Liver (tissue), 9 donors: Measurements from ENCODE around the gene KANSL1. TPM values are rescaled to one million over a fixed set of nuclear protein-coding genes. Genes with fewer than 3 reads are reported as not detected.
"Not testable (repeated sequence)": the region's sequence is repeated elsewhere in the genome, so short reads cannot be mapped to it uniquely, and the experiment has no call there.

Experiments used
- DNase-seq: peaks from one replicate; pipeline ENCODE4 v3.0.0-alpha.2; 2017; ENCODE audit warnings: low spot score
- H3K27ac ChIP-seq, 2 donors: one replicate each; pipeline ENCODE4 v1.7.0; 2013; ENCODE audit warnings: inconsistent platforms in 2 of 2, low read length in 2 of 2, control low read depth in 1 of 2, low read depth in 1 of 2, mild to moderate bottlenecking in 1 of 2
- H3K27me3 ChIP-seq, 4 donors: one replicate each; pipeline versions ENCODE4 v1.6.1 to v1.7.0; 2013; ENCODE audit warnings: low read length in 3 of 4, inconsistent platforms in 1 of 4, mild to moderate bottlenecking in 1 of 4, moderate library complexity in 1 of 4; ENCODE audit not compliant: control insufficient read depth in 4 of 4, insufficient read depth in 4 of 4
- H3K36me3 ChIP-seq, 4 donors: one replicate each; pipeline versions ENCODE4 v1.6.1 to v1.7.0; 2013; ENCODE audit warnings: low read length in 3 of 4, mild to moderate bottlenecking in 3 of 4, low read depth in 1 of 4, moderate library complexity in 1 of 4; ENCODE audit not compliant: control insufficient read depth in 4 of 4, insufficient read depth in 3 of 4
- H3K4me1 ChIP-seq, 4 donors: one replicate each; pipeline versions ENCODE4 v1.6.1 to v1.7.0; 2013; ENCODE audit warnings: low read length in 3 of 4, mild to moderate bottlenecking in 3 of 4, moderate library complexity in 1 of 4; ENCODE audit not compliant: control insufficient read depth in 4 of 4, insufficient read depth in 4 of 4
- H3K4me3 ChIP-seq, 3 donors: one replicate each; pipeline versions ENCODE4 v1.6.1 to v1.7.0; 2013; ENCODE audit warnings: low read length in 3 of 3, control low read depth in 1 of 3, low read depth in 1 of 3, mild to moderate bottlenecking in 1 of 3
- H3K9ac ChIP-seq, 2 donors: one replicate each; pipeline ENCODE4 v1.7.0; 2013; ENCODE audit warnings: low read length in 2 of 2, mild to moderate bottlenecking in 2 of 2, moderate library complexity in 2 of 2, control low read depth in 1 of 2, low read depth in 1 of 2
- H3K9me3 ChIP-seq, 4 donors: one replicate each; pipeline versions ENCODE4 v1.6.1 to v1.7.0; 2013; ENCODE audit warnings: low read length in 3 of 4; ENCODE audit not compliant: control insufficient read depth in 4 of 4
- EGR1 ChIP-seq, 2 donors: IDR thresholded peaks; 2 replicates each; pipeline ENCODE4 v1.6.1; 2016 to 2018; ENCODE audit warnings: antibody characterized with exemption in 2 of 2, low read depth in 2 of 2
- FOXA1 ChIP-seq: IDR thresholded peaks from 2 replicates; pipeline ENCODE4 v1.6.1; 2016; ENCODE audit warnings: antibody characterized with exemption
- HNF4A ChIP-seq, 2 donors: conservative IDR thresholded peaks; 2 replicates each; pipeline ENCODE4 v1.6.1; 2016; ENCODE audit warnings: antibody characterized with exemption in 2 of 2, mild to moderate bottlenecking in 2 of 2
- HNF4G ChIP-seq: IDR thresholded peaks from 2 replicates; pipeline ENCODE4 v1.6.1; 2016; ENCODE audit warnings: antibody characterized with exemption
- JUND ChIP-seq, 2 donors: IDR thresholded peaks; 2 replicates each; pipeline ENCODE4 v1.6.1; 2016; ENCODE audit warnings: antibody characterized with exemption in 2 of 2
- MAX ChIP-seq: IDR thresholded peaks from 2 replicates; pipeline ENCODE4 v1.6.1; 2016; ENCODE audit warnings: antibody characterized with exemption
- NR2F2 ChIP-seq: IDR thresholded peaks from 2 replicates; pipeline ENCODE4 v1.6.1; 2016; ENCODE audit warnings: antibody characterized with exemption
- RAD21 ChIP-seq, 2 donors: IDR thresholded peaks; 2 replicates each; pipeline ENCODE4 v1.6.1; 2016; ENCODE audit warnings: antibody characterized with exemption in 2 of 2, mild to moderate bottlenecking in 2 of 2
- RXRA ChIP-seq, 2 donors: IDR thresholded peaks; 2 replicates each; pipeline ENCODE4 v1.6.1; 2017 to 2018; ENCODE audit warnings: antibody characterized with exemption in 2 of 2, mild to moderate bottlenecking in 1 of 2
- SP1 ChIP-seq: IDR thresholded peaks from 2 replicates; pipeline ENCODE4 v1.6.1; 2018; ENCODE audit warnings: antibody characterized with exemption, mild to moderate bottlenecking
- TAF1 ChIP-seq: conservative IDR thresholded peaks from 2 replicates; pipeline ENCODE4 v1.6.1; 2016; ENCODE audit warnings: antibody characterized with exemption, mild to moderate bottlenecking
- YY1 ChIP-seq: IDR thresholded peaks from 2 replicates; pipeline ENCODE4 v1.6.1; 2016; ENCODE audit warnings: antibody characterized with exemption, mild to moderate bottlenecking
- WGBS: extraction: QIAGEN DNeasy Blood & Tissue Kit; methylation state at CpG from one replicate; pipeline ENCODE4 v1.1.7; 2013; 5-methylcytosine and 5-hydroxymethylcytosine counted together
- polyA plus RNA-seq, 2 donors: library from polyadenylated mRNA; stranded (reverse) in 1 of 2; unstranded in 1 of 2; fragments of 200-250 nt in 1 of 2; fragments of >200 nt in 1 of 2; fragmentation: Nextera tagmentation in 1 of 2; extraction: Ambion mirVana in 1 of 2; gene quantifications; one replicate each; pipeline versions ENCODE4 v1.2.1 to v1.2.3, GENCODE V29; 2013 to 2015
- total RNA-seq, 2 donors: library from RNA; depleted of rRNA; stranded (reverse); fragments of >200 nt; gene quantifications; one replicate each; pipeline ENCODE4 v1.2.3, GENCODE V29; 2014
- TF ChIP-seq, protein P1 (sequence below): fragments of 150-350 bp; IDR thresholded peaks from 2 replicates; pipeline ENCODE4 v1.5.1; 2017; ENCODE audit warnings: improper control_type of control experiment, low read depth, low read length; ENCODE audit not compliant: missing input control
- TF ChIP-seq, protein P2 (sequence below): IDR thresholded peaks from 2 replicates; pipeline ENCODE4 v1.6.1; 2016; ENCODE audit warnings: antibody characterized with exemption
- TF ChIP-seq, protein P3 (sequence below): IDR thresholded peaks from 2 replicates; pipeline ENCODE4 v1.6.1; 2016; ENCODE audit warnings: antibody characterized with exemption
- donor health status: healthy.
- donor health status: healthy.
- donor health status: healthy.
- donor health status: healthy.
- donor health status: healthy.

Gene KANSL1
- total and polyA plus RNA-seq, 4 donors: 5.5 to 86.3 (median 24.0) TPM

DNA sequence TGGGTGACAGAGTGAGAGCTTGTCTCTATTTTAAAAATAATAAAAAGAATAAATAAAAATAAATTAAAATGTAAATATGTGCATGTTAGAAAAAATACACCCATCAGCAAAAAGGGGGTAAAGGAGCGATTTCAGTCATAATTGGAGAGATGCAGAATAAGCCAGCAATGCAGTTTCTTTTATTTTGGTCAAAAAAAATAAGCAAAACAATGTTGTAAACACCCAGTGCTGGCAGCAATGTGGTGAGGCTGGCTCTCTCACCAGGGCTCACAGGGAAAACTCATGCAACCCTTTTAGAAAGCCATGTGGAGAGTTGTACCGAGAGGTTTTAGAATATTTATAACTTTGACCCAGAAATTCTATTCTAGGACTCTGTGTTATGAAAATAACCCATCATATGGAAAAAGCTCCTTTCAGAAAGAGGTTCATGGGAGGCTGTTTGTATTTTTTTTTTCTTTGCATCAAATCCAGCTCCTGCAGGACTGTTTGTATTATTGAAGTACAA lies 185.7 kb downstream of the KANSL1 start:
- peaks cover 5 to 19% (median 12%) of the 10 kb centered on the region in 4 donors for H3K4me1 ChIP-seq
- WGBS: 89% methylated on average over 2 of the region's 2 CpGs
- no peak overlapping the region for H3K27ac ChIP-seq
- H3K27me3 ChIP-seq: no peaks in the 10 kb centered on the region
- no peaks in the 10 kb centered on the region for H3K36me3 ChIP-seq
- TF ChIP-seq NR2F2: no peak
- no peak for TF ChIP-seq YY1
- TF ChIP-seq, protein P1, sequence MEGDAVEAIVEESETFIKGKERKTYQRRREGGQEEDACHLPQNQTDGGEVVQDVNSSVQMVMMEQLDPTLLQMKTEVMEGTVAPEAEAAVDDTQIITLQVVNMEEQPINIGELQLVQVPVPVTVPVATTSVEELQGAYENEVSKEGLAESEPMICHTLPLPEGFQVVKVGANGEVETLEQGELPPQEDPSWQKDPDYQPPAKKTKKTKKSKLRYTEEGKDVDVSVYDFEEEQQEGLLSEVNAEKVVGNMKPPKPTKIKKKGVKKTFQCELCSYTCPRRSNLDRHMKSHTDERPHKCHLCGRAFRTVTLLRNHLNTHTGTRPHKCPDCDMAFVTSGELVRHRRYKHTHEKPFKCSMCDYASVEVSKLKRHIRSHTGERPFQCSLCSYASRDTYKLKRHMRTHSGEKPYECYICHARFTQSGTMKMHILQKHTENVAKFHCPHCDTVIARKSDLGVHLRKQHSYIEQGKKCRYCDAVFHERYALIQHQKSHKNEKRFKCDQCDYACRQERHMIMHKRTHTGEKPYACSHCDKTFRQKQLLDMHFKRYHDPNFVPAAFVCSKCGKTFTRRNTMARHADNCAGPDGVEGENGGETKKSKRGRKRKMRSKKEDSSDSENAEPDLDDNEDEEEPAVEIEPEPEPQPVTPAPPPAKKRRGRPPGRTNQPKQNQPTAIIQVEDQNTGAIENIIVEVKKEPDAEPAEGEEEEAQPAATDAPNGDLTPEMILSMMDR: no peak
- TF ChIP-seq HNF4A (conservative IDR thresholded peaks at IDR 0.05): no peak
- no peak for TF ChIP-seq SP1
- no peak for DNase-seq
- H3K4me3 ChIP-seq: no peak overlapping the region
- H3K9me3 ChIP-seq: no peaks in the 10 kb centered on the region
- H3K9ac ChIP-seq: no peak overlapping the region

- not testable (repeated sequence) for H3K36me3 ChIP-seq, H3K27ac ChIP-seq, DNase-seq
Measured at GRCh38 chr17:46006082-46006481, 187.1 kb downstream of the KANSL1 start.

GRCh38 chr17:46003907-46004748 lies 189.1 kb downstream of the KANSL1 start:
- Histone ChIP-seq H3K9ac (no peak overlapping the region), H3K27me3 (no peaks in the 10 kb centered on the region), H3K4me3 (no peak overlapping the region), H3K9me3 (no peaks in the 10 kb centered on the region), H3K27ac (no peak overlapping the region), H3K36me3 (no peaks in the 10 kb centered on the region), H3K4me1 (peaks cover 5 to 19% (median 12%) of the 10 kb centered on the region in 4 donors)
- WGBS: 21% methylated on average over 6 of the region's 6 CpGs
- TF ChIP-seq RXRA (IDR thresholded peaks at IDR 0.05) (peak in 1 of 2 donors; percentile 28), HNF4A (conservative IDR thresholded peaks at IDR 0.05) (peak in 1 of 2 donors; percentile 50), MAX (no peak), EGR1 (IDR thresholded peaks at IDR 0.05; ENCODE audit: low read depth in 2 of 2) (no peak)
- DNase-seq: peak; percentile 39

More at GRCh38 chr17:46006082-46006481, 187.1 kb downstream of the KANSL1 start:
- not testable (repeated sequence) for H3K9ac ChIP-seq, H3K27me3 ChIP-seq, H3K4me3 ChIP-seq, H3K9me3 ChIP-seq
- H3K4me1 ChIP-seq: peaks cover 5 to 19% (median 12%) of the 10 kb centered on the region in 4 donors
- WGBS: 97% methylated on average over 1 of the region's 1 CpG

DNA sequence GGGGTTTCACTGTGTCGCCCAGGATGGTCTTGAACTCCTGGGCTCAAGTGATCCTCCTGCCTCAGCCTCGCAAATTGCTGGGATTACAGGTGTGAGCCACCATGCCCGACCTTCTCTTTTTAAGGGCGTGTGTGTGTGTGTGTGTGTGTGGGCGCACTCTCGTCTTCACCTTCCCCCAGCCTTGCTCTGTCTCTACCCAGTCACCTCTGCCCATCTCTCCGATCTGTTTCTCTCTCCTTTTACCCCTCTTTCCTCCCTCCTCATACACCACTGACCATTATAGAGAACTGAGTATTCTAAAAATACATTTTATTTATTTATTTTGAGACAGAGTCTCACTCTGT lies 190.3 kb downstream of the KANSL1 start:
- H3K4me3 ChIP-seq: no peak overlapping the region
- DNase-seq: no peak
- no peaks in the 10 kb centered on the region for H3K36me3 ChIP-seq
- 72% methylated on average over 7 of the region's 7 CpGs for WGBS
- no peaks in the 10 kb centered on the region for H3K9me3 ChIP-seq
- peaks cover 5 to 19% (median 12%) of the 10 kb centered on the region in 4 donors for H3K4me1 ChIP-seq
- H3K27me3 ChIP-seq: no peaks in the 10 kb centered on the region
- no peak overlapping the region for H3K27ac ChIP-seq
- H3K9ac ChIP-seq: no peak overlapping the region
- TF ChIP-seq FOXA1 (no peak), RAD21 (IDR thresholded peaks at IDR 0.05) (no peak), YY1 (no peak), HNF4G (no peak), JUND (IDR thresholded peaks at IDR 0.05) (no peak), MAX (no peak), EGR1 (IDR thresholded peaks at IDR 0.05; ENCODE audit: low read depth in 2 of 2) (no peak), NR2F2 (no peak), RXRA (IDR thresholded peaks at IDR 0.05) (no peak), TAF1 (no peak)
- TF ChIP-seq, protein P2, sequence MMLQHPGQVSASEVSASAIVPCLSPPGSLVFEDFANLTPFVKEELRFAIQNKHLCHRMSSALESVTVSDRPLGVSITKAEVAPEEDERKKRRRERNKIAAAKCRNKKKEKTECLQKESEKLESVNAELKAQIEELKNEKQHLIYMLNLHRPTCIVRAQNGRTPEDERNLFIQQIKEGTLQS: no peak
- TF ChIP-seq, protein P3, sequence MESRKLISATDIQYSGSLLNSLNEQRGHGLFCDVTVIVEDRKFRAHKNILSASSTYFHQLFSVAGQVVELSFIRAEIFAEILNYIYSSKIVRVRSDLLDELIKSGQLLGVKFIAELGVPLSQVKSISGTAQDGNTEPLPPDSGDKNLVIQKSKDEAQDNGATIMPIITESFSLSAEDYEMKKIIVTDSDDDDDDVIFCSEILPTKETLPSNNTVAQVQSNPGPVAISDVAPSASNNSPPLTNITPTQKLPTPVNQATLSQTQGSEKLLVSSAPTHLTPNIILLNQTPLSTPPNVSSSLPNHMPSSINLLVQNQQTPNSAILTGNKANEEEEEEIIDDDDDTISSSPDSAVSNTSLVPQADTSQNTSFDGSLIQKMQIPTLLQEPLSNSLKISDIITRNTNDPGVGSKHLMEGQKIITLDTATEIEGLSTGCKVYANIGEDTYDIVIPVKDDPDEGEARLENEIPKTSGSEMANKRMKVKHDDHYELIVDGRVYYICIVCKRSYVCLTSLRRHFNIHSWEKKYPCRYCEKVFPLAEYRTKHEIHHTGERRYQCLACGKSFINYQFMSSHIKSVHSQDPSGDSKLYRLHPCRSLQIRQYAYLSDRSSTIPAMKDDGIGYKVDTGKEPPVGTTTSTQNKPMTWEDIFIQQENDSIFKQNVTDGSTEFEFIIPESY: no peak
- TF ChIP-seq, protein P1: no peak
